ENCODE results near the gene EPHB2. TPM values are rescaled to one million over a fixed set of nuclear protein-coding genes. Genes with fewer than 3 reads are reported as not detected.

The EPHB2 gene
- total RNA-seq, 1 experiment from 2014 or later: 0.45 TPM

GRCh38 chr1:22801761-22802160 lies 91.1 kb downstream of the EPHB2 start:
- no peak overlapping the region for H2AFZ ChIP-seq (ENCODE audit: low read length)

GRCh38 chr1:22803833-22804232 lies 93.2 kb downstream of the EPHB2 start:
- Histone ChIP-seq H3K36me3 (ENCODE audit: insufficient read depth, low read length) (no peaks in the 10 kb centered on the region), H3K79me2 (ENCODE audit: low read length) (no peaks in the 10 kb centered on the region), H2AFZ (ENCODE audit: low read length) (no peak overlapping the region), H3K27ac (ENCODE audit: low read length) (peak overlapping the region; percentile 96; the same call in 1 of the 2 replicates), H4K20me1 (ENCODE audit: insufficient read depth, low read depth, low read length) (no peaks in the 10 kb centered on the region), H3K9ac (ENCODE audit: low read length) (peak overlapping the region; percentile 68; the same call in 1 of the 2 replicates), H3K9me2 (replicated peaks; ENCODE audit: insufficient read depth, low read length) (no peaks in the 10 kb centered on the region), H3K27me3 (ENCODE audit: low read length) (no peaks in the 10 kb centered on the region), H3K4me3 (ENCODE audit: low read length) (no peak overlapping the region), H3K9me3 (ENCODE audit: low read length) (no peaks in the 10 kb centered on the region), H3K4me2 (ENCODE audit: low read depth, low read length, poor library complexity, severe bottlenecking) (no peak overlapping the region), H3K4me1 (ENCODE audit: low read length) (peaks cover 89% of the 10 kb centered on the region)
- DNase-seq: no peak

More at GRCh38 chr1:22801761-22802160, 91.1 kb downstream of the EPHB2 start:
- H3K27ac ChIP-seq (ENCODE audit: low read length): peak overlapping the region; percentile 76
- peak; percentile 78 for DNase-seq
- H3K4me2 ChIP-seq (ENCODE audit: low read depth, low read length, poor library complexity, severe bottlenecking): peak overlapping the region; percentile 63
- H3K4me1 ChIP-seq (ENCODE audit: low read length): peaks cover 68% of the 10 kb centered on the region
- H3K27me3 ChIP-seq (ENCODE audit: low read length): no peaks in the 10 kb centered on the region
- H3K79me2 ChIP-seq (ENCODE audit: low read length): no peaks in the 10 kb centered on the region
- no peaks in the 10 kb centered on the region for H4K20me1 ChIP-seq (ENCODE audit: insufficient read depth, low read depth, low read length)
- H3K4me3 ChIP-seq (ENCODE audit: low read length): peak overlapping the region; percentile 38; the same call in 1 of the 2 replicates
- no peaks in the 10 kb centered on the region for H3K9me2 ChIP-seq (replicated peaks; ENCODE audit: insufficient read depth, low read length)
- H3K9me3 ChIP-seq (ENCODE audit: low read length): no peaks in the 10 kb centered on the region
- H3K9ac ChIP-seq (ENCODE audit: low read length): peak overlapping the region; percentile 68
- H3K36me3 ChIP-seq (ENCODE audit: insufficient read depth, low read length): no peaks in the 10 kb centered on the region

- H3K9me2 ChIP-seq (replicated peaks; ENCODE audit: insufficient read depth, low read length): no peaks in the 10 kb centered on the region
These were observed 93.8 kb downstream of the EPHB2 start for GRCh38 chr1:22804406-22804805.

GRCh38 chr1:22804969-22805671 lies 94.5 kb downstream of the EPHB2 start:
- peaks cover 95% of the 10 kb centered on the region for H3K4me1 ChIP-seq (ENCODE audit: low read length)
- peak overlapping the region; percentile 71 for H3K4me2 ChIP-seq (ENCODE audit: low read depth, low read length, poor library complexity, severe bottlenecking)
- no peak for DNase-seq
- H2AFZ ChIP-seq (ENCODE audit: low read length): no peak overlapping the region
- peak overlapping the region; percentile 68 for H3K9ac ChIP-seq (ENCODE audit: low read length)
- no peaks in the 10 kb centered on the region for H3K9me3 ChIP-seq (ENCODE audit: low read length)
- peak overlapping the region; percentile 96 for H3K27ac ChIP-seq (ENCODE audit: low read length)
- no peak overlapping the region for H3K4me3 ChIP-seq (ENCODE audit: low read length)
- H3K79me2 ChIP-seq (ENCODE audit: low read length): no peaks in the 10 kb centered on the region
- no peaks in the 10 kb centered on the region for H3K36me3 ChIP-seq (ENCODE audit: insufficient read depth, low read length)
- no peaks in the 10 kb centered on the region for H3K27me3 ChIP-seq (ENCODE audit: low read length)
- no peaks in the 10 kb centered on the region for H4K20me1 ChIP-seq (ENCODE audit: insufficient read depth, low read depth, low read length)
- H3K9me2 ChIP-seq (replicated peaks; ENCODE audit: insufficient read depth, low read length): no peaks in the 10 kb centered on the region

More at GRCh38 chr1:22804406-22804805, 93.8 kb downstream of the EPHB2 start:
- no peak for DNase-seq
- Histone ChIP-seq H4K20me1 (ENCODE audit: insufficient read depth, low read depth, low read length) (no peaks in the 10 kb centered on the region), H3K27ac (ENCODE audit: low read length) (peak overlapping the region; percentile 96; the same call in 1 of the 2 replicates), H3K4me2 (ENCODE audit: low read depth, low read length, poor library complexity, severe bottlenecking) (peak overlapping the region; percentile 71), H3K27me3 (ENCODE audit: low read length) (no peaks in the 10 kb centered on the region), H3K36me3 (ENCODE audit: insufficient read depth, low read length) (no peaks in the 10 kb centered on the region), H3K4me3 (ENCODE audit: low read length) (no peak overlapping the region), H3K79me2 (ENCODE audit: low read length) (no peaks in the 10 kb centered on the region), H3K9me3 (ENCODE audit: low read length) (no peaks in the 10 kb centered on the region), H3K9ac (ENCODE audit: low read length) (peak overlapping the region; percentile 68), H3K4me1 (ENCODE audit: low read length) (peaks cover 94% of the 10 kb centered on the region), H2AFZ (ENCODE audit: low read length) (no peak overlapping the region)

- DNase-seq: no peak
- Histone ChIP-seq H3K36me3 (ENCODE audit: insufficient read depth, low read length) (no peaks in the 10 kb centered on the region), H3K27ac (ENCODE audit: low read length) (peak overlapping the region; percentile 96), H3K4me2 (ENCODE audit: low read depth, low read length, poor library complexity, severe bottlenecking) (peak overlapping the region; percentile 71), H3K9me2 (replicated peaks; ENCODE audit: insufficient read depth, low read length) (no peaks in the 10 kb centered on the region), H3K9ac (ENCODE audit: low read length) (peak overlapping the region; percentile 68), H3K27me3 (ENCODE audit: low read length) (no peaks in the 10 kb centered on the region), H3K4me1 (ENCODE audit: low read length) (peaks cover 95% of the 10 kb centered on the region), H4K20me1 (ENCODE audit: insufficient read depth, low read depth, low read length) (no peaks in the 10 kb centered on the region), H3K4me3 (ENCODE audit: low read length) (0 out of 2 replicates have a peak overlapping the region, but pooled peaks have one; percentile 32), H2AFZ (ENCODE audit: low read length) (no peak overlapping the region), H3K9me3 (ENCODE audit: low read length) (no peaks in the 10 kb centered on the region), H3K79me2 (ENCODE audit: low read length) (no peaks in the 10 kb centered on the region)
These were observed 95.0 kb downstream of the EPHB2 start for GRCh38 chr1:22805672-22806038.

- peak overlapping the region; percentile 72 for H3K9ac ChIP-seq (ENCODE audit: low read length)
- no peaks in the 10 kb centered on the region for H3K79me2 ChIP-seq (ENCODE audit: low read length)
- H2AFZ ChIP-seq (ENCODE audit: low read length): no peak overlapping the region
- no peaks in the 10 kb centered on the region for H3K27me3 ChIP-seq (ENCODE audit: low read length)
- peak overlapping the region; percentile 71 for H3K4me2 ChIP-seq (ENCODE audit: low read depth, low read length, poor library complexity, severe bottlenecking)
- H3K4me3 ChIP-seq (ENCODE audit: low read length): peak overlapping the region; percentile 45; the same call in 1 of the 2 replicates
- DNase-seq: peak; percentile 93
- peaks cover 92% of the 10 kb centered on the region for H3K4me1 ChIP-seq (ENCODE audit: low read length)
- no peaks in the 10 kb centered on the region for H3K9me3 ChIP-seq (ENCODE audit: low read length)
- no peaks in the 10 kb centered on the region for H3K36me3 ChIP-seq (ENCODE audit: insufficient read depth, low read length)
- peak overlapping the region; percentile 96 for H3K27ac ChIP-seq (ENCODE audit: low read length)
- H4K20me1 ChIP-seq (ENCODE audit: insufficient read depth, low read depth, low read length): no peaks in the 10 kb centered on the region
- no peaks in the 10 kb centered on the region for H3K9me2 ChIP-seq (replicated peaks; ENCODE audit: insufficient read depth, low read length)
These were observed 95.9 kb downstream of the EPHB2 start for GRCh38 chr1:22806584-22806983.

GRCh38 chr1:22807340-22807739 lies 96.7 kb downstream of the EPHB2 start:
- no peaks in the 10 kb centered on the region for H3K36me3 ChIP-seq (ENCODE audit: insufficient read depth, low read length)
- peak overlapping the region; percentile 96 for H3K27ac ChIP-seq (ENCODE audit: low read length)
- no peaks in the 10 kb centered on the region for H3K9me2 ChIP-seq (replicated peaks; ENCODE audit: insufficient read depth, low read length)
- no peak overlapping the region for H2AFZ ChIP-seq (ENCODE audit: low read length)
- no peak for DNase-seq
- H3K4me1 ChIP-seq (ENCODE audit: low read length): peaks cover 84% of the 10 kb centered on the region
- no peaks in the 10 kb centered on the region for H3K27me3 ChIP-seq (ENCODE audit: low read length)
- H3K9me3 ChIP-seq (ENCODE audit: low read length): no peaks in the 10 kb centered on the region
- no peaks in the 10 kb centered on the region for H4K20me1 ChIP-seq (ENCODE audit: insufficient read depth, low read depth, low read length)
- H3K79me2 ChIP-seq (ENCODE audit: low read length): no peaks in the 10 kb centered on the region
- H3K4me3 ChIP-seq (ENCODE audit: low read length): peak overlapping the region; percentile 45; the same call in 1 of the 2 replicates
- H3K4me2 ChIP-seq (ENCODE audit: low read depth, low read length, poor library complexity, severe bottlenecking): peak overlapping the region; percentile 71
- H3K9ac ChIP-seq (ENCODE audit: low read length): peak overlapping the region; percentile 72

GRCh38 chr1:22808186-22808675 lies 97.6 kb downstream of the EPHB2 start:
- Histone ChIP-seq H3K4me3 (ENCODE audit: low read length) (peak overlapping the region; percentile 33), H3K27ac (ENCODE audit: low read length) (peak overlapping the region; percentile 96), H4K20me1 (ENCODE audit: insufficient read depth, low read depth, low read length) (no peaks in the 10 kb centered on the region), H3K36me3 (ENCODE audit: insufficient read depth, low read length) (no peaks in the 10 kb centered on the region), H3K4me1 (ENCODE audit: low read length) (peaks cover 77% of the 10 kb centered on the region), H3K79me2 (ENCODE audit: low read length) (no peaks in the 10 kb centered on the region), H2AFZ (ENCODE audit: low read length) (no peak overlapping the region), H3K27me3 (ENCODE audit: low read length) (no peaks in the 10 kb centered on the region), H3K4me2 (ENCODE audit: low read depth, low read length, poor library complexity, severe bottlenecking) (peak overlapping the region; percentile 71), H3K9me2 (replicated peaks; ENCODE audit: insufficient read depth, low read length) (no peaks in the 10 kb centered on the region), H3K9ac (ENCODE audit: low read length) (peak overlapping the region; percentile 72), H3K9me3 (ENCODE audit: low read length) (no peaks in the 10 kb centered on the region)
- DNase-seq: peak; percentile 81

Measured in Karpas-422 (cell line).